ENCODE measurements around the gene TMC1. TPM values are rescaled to one million over a fixed set of nuclear protein-coding genes. Genes with fewer than 3 reads are reported as not detected.
"Not testable (repeated sequence)": the region's sequence is repeated elsewhere in the genome, so short reads cannot be mapped to it uniquely, and the experiment has no call there.

The TMC1 gene
- total RNA-seq (not detected), polyA plus RNA-seq (not detected), total RNA-seq (0 to 1.3 (median 0.22) reads per million in 6 experiments)

- ATAC-seq, H3K9me3 Mint-ChIP-seq, H3K36me3 Mint-ChIP-seq, H3K4me3 Mint-ChIP-seq, DNase-seq, H3K27me3 Mint-ChIP-seq, POLR2A ChIA-PET: not testable (repeated sequence)
- Mint-ChIP-seq H3K27ac (peak within 1 kb of the TSS in 1 of 10 donors; percentile 16), H3K4me1 (peaks cover 2 to 14% (median 7%) of the 10 kb centered on the region in 4 donors)
Observed at GRCh38 chr9:72521416-72521815, at the start of gene TMC1. Gene TMC1, plus strand, starts transcription at chr9:72521608. Its CDS starts 127,041 bp downstream, at chr9:72648649.

- no peak for DNase-seq
- H3K27me3 Mint-ChIP-seq, result no peaks in the 10 kb centered on the region
- peak overlapping the region in 1 of 10 donors; percentile 31 for H3K4me3 Mint-ChIP-seq
- H3K36me3 Mint-ChIP-seq, result no peaks in the 10 kb centered on the region
- H3K9me3 Mint-ChIP-seq, result peaks cover 0 to 7% (median 0%) of the 10 kb centered on the region in 9 donors
- POLR2A ChIA-PET, result no interaction called here
- H3K27ac Mint-ChIP-seq, result peak overlapping the region in 2 of 10 donors; percentile 44 to 93
- H3K4me1 Mint-ChIP-seq, result peaks cover 7 to 31% (median 14%) of the 10 kb centered on the region in 4 donors
- ATAC-seq, result no peak
Observed at GRCh38 chr9:72473474-72474261, 47.7 kb upstream of the TMC1 start.

GRCh38 chr9:72474676-72475075 is 46.7 kb upstream of the TMC1 start:
- Mint-ChIP-seq H3K9me3 (peaks cover 0 to 7% (median 0%) of the 10 kb centered on the region in 9 donors), H3K36me3 (no peaks in the 10 kb centered on the region), H3K27ac (no peak overlapping the region), H3K4me3 (no peak overlapping the region), H3K4me1 (peaks cover 10 to 37% (median 22%) of the 10 kb centered on the region in 4 donors), H3K27me3 (no peaks in the 10 kb centered on the region)
- DNase-seq, result no peak
- no peak for ATAC-seq
- POLR2A ChIA-PET, result no interaction called here

- ATAC-seq (no peak), DNase-seq (no peak)
- H3K9me3 Mint-ChIP-seq, result peaks cover 0 to 7% (median 0%) of the 10 kb centered on the region in 9 donors
- H3K27ac Mint-ChIP-seq, result no peak overlapping the region
- peaks cover 10 to 37% (median 23%) of the 10 kb centered on the region in 4 donors for H3K4me1 Mint-ChIP-seq
- POLR2A ChIA-PET, result no interaction called here
- H3K27me3 Mint-ChIP-seq, result no peaks in the 10 kb centered on the region
- H3K36me3 Mint-ChIP-seq, result no peaks in the 10 kb centered on the region
- H3K4me3 Mint-ChIP-seq, result no peak overlapping the region
Observed at GRCh38 chr9:72476100-72476499, 45.3 kb upstream of the TMC1 start.

GRCh38 chr9:72476617-72477437 is 44.6 kb upstream of the TMC1 start:
- DNase-seq, result peak in 1 of 10 donors; percentile 25
- H3K27ac Mint-ChIP-seq, result peak overlapping the region in 2 of 10 donors; percentile 6 to 47

DNA sequence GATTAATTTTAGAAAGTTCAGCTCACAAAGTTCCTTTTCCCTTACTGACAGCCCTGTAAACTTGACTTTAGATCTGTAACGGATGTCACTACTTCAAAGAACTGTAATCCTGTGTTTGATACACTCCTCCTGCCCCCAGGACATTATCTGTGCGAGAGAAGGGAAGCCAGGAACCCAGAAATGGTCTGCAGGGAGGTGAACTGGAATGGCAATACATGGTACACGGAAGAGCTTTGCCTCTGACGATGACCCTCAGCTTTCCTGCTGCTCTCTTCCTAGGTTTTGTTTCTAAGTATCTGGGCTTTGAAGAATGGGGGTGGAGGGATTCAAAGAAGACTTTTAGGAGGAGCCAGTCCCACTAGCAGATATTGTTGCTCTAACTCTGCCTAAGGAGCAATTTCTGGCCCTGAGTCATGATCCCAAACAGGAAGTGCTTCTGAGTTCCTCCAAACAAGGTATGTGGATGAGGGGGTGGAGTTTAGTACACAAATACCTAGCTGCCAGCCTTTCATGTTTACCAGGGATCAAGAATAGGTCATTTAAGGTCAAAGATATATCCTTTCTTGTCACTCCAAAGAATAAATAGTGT is 43.4 kb upstream of the TMC1 start:
- no peaks in the 10 kb centered on the region for H3K27me3 Mint-ChIP-seq
- no peaks in the 10 kb centered on the region for H3K36me3 Mint-ChIP-seq
- POLR2A ChIA-PET, result interaction anchor here (1.5 kb wide), 1 partner anchor 113 kb away, joined by 5 read pairs; the partner anchor contains the start of gene ZFAND5
- H3K4me3 Mint-ChIP-seq, result peak overlapping the region in 4 of 10 donors; percentile 19 to 37 (median 27)
- DNase-seq (no peak), ATAC-seq (peak in 1 of 2 donors; percentile 39)
- peak overlapping the region in 5 of 10 donors; percentile 2 to 78 (median 18) for H3K27ac Mint-ChIP-seq
- H3K9me3 Mint-ChIP-seq, result peaks cover 0 to 4% (median 0%) of the 10 kb centered on the region in 9 donors
- H3K4me1 Mint-ChIP-seq, result peaks cover 10 to 36% (median 23%) of the 10 kb centered on the region in 4 donors

More at GRCh38 chr9:72476617-72477437, 44.6 kb upstream of the TMC1 start:
- no peaks in the 10 kb centered on the region for H3K27me3 Mint-ChIP-seq
- POLR2A ChIA-PET, result interaction anchor here (1.5 kb wide), 1 partner anchor 112 kb away, joined by 5 read pairs; the partner anchor contains the start of gene ZFAND5
- H3K9me3 Mint-ChIP-seq, result peaks cover 0 to 7% (median 0%) of the 10 kb centered on the region in 9 donors
- no peaks in the 10 kb centered on the region for H3K36me3 Mint-ChIP-seq
- ATAC-seq, result peak in 1 of 2 donors; percentile 59
- peaks cover 10 to 37% (median 23%) of the 10 kb centered on the region in 4 donors for H3K4me1 Mint-ChIP-seq
- H3K4me3 Mint-ChIP-seq, result peak overlapping the region in 2 of 10 donors; percentile 11 to 25

DNA sequence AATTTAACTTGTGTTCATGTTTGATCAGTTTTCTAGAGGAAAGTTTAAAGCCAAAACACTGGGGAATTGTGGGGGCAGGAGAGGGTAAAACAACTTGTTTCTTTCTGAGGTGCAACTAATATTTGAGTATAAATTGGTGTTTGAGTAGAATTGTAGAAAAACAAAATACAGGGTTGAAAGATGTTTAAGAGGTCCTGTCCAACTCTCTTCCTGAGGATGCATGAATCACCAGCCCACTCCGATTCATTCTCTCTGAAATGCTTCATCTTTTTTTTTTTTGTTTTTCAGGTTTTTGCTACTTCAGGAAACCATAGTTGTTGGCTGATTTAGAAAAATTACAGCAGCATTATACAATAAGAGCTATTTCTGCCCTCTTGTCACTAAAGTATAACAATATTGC is 42.4 kb upstream of the TMC1 start:
- H3K27me3 Mint-ChIP-seq, result no peaks in the 10 kb centered on the region
- peaks cover 10 to 27% (median 23%) of the 10 kb centered on the region in 4 donors for H3K4me1 Mint-ChIP-seq
- H3K4me3 Mint-ChIP-seq, result peak overlapping the region in 9 of 10 donors; percentile 5 to 73 (median 52)

GRCh38 chr9:72480261-72480660 is 41.1 kb upstream of the TMC1 start:
- ATAC-seq, H3K27ac Mint-ChIP-seq, H3K4me3 Mint-ChIP-seq, POLR2A ChIA-PET, H3K27me3 Mint-ChIP-seq, DNase-seq, H3K9me3 Mint-ChIP-seq, H3K36me3 Mint-ChIP-seq: not testable (repeated sequence)
- peaks cover 10 to 26% (median 23%) of the 10 kb centered on the region in 4 donors for H3K4me1 Mint-ChIP-seq

More for the DNA sequence above, 42.4 kb upstream of the TMC1 start:
- POLR2A ChIA-PET, result no interaction called here
- H3K36me3 Mint-ChIP-seq, result no peaks in the 10 kb centered on the region
- DNase-seq (no peak), ATAC-seq (no peak)
- H3K27ac Mint-ChIP-seq, result peak overlapping the region in 3 of 10 donors; percentile 72 to 78 (median 77)
- H3K9me3 Mint-ChIP-seq, result no peaks in the 10 kb centered on the region

DNA sequence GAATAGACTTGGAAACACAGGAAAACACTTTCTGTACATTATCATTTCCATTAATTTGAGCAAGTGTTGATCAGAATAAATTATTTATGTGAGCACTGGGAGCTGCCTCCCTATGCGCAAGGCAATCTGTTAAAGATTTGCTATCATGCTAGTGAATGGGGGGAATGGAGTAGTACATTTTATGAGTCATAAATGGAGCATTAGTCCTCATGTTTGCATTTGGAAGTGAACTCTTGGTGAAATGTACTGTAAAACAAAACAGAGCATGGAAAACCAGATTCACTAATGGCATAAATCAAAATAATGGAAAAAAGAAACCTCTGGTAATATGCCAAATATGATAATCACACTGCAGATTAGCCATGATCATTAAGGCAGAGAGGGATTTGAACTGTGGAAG is 40.5 kb upstream of the TMC1 start:
- ATAC-seq (no peak), DNase-seq (no peak)
- POLR2A ChIA-PET, result no interaction called here
- Mint-ChIP-seq H3K27me3 (no peaks in the 10 kb centered on the region), H3K36me3 (no peaks in the 10 kb centered on the region), H3K4me3 (no peak overlapping the region), H3K27ac (no peak overlapping the region), H3K4me1 (peaks cover 10 to 26% (median 23%) of the 10 kb centered on the region in 4 donors), H3K9me3 (no peaks in the 10 kb centered on the region)

GRCh38 chr9:72485821-72486593 is 35.4 kb upstream of the TMC1 start:
- H3K9me3 Mint-ChIP-seq, result no peaks in the 10 kb centered on the region
- no peak overlapping the region for H3K4me3 Mint-ChIP-seq
- DNase-seq, result no peak
- H3K36me3 Mint-ChIP-seq, result no peaks in the 10 kb centered on the region
- ATAC-seq, result no peak
- peaks cover 0 to 2% (median 0%) of the 10 kb centered on the region in 5 donors for H3K27me3 Mint-ChIP-seq
- POLR2A ChIA-PET, result no interaction called here
- H3K27ac Mint-ChIP-seq, result no peak overlapping the region
- H3K4me1 Mint-ChIP-seq, result no peaks in the 10 kb centered on the region

DNA sequence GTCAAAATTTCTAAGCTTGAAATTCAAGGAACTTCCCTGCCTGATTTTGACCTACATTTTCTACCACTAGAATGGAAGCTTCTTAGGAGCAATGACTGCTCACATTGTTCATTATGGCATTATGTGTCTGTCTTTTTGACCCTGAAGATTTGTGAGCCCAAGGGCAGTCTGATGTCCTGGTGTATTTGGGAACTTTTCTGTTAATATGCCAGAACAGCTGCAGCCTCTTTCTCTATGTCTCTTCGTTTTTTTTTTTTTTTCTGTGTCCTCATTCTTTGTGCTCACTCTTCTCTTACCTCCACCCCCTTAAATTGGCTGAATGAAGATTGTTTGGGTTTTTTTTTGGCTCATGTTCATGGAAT is 34.8 kb upstream of the TMC1 start:
- Mint-ChIP-seq H3K27me3 (peaks cover 0 to 4% (median 0%) of the 10 kb centered on the region in 5 donors), H3K4me1 (no peaks in the 10 kb centered on the region), H3K4me3 (no peak overlapping the region), H3K9me3 (no peaks in the 10 kb centered on the region), H3K36me3 (no peaks in the 10 kb centered on the region), H3K27ac (no peak overlapping the region)
- ATAC-seq (no peak), DNase-seq (no peak)
- POLR2A ChIA-PET, result no interaction called here

DNA sequence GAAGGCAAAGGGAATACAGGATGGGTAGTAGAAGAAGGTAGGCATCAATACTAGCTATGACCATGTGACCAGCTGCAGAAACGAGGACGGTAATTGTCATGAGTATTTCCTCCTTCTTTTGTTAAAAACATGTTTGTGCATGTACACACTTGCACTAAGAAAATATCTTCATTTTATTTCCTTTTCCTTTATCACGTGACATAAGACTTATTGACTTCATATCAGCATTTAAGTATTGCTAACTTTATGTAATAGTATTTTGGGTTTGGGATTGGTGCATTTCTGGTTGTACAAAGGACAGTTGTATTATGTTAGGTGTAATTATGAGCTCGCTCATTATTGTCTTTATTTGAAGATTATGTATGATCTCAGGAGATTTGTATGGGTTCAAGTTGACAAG is 33.7 kb upstream of the TMC1 start:
- ATAC-seq, H3K27me3 Mint-ChIP-seq, H3K4me3 Mint-ChIP-seq, H3K4me1 Mint-ChIP-seq, H3K9me3 Mint-ChIP-seq, POLR2A ChIA-PET, H3K27ac Mint-ChIP-seq, DNase-seq, H3K36me3 Mint-ChIP-seq: not testable (repeated sequence)

Data from naive thymus-derived CD8-positive, alpha-beta T cell (primary cell).